Measurements from ENCODE around the gene NFE2L3. TPM values are rescaled to one million over a fixed set of nuclear protein-coding genes. Genes with fewer than 3 reads are reported as not detected.

The NFE2L3 gene
- 0.59 and 1.4 TPM in 2 replicates for total RNA-seq

DNA sequence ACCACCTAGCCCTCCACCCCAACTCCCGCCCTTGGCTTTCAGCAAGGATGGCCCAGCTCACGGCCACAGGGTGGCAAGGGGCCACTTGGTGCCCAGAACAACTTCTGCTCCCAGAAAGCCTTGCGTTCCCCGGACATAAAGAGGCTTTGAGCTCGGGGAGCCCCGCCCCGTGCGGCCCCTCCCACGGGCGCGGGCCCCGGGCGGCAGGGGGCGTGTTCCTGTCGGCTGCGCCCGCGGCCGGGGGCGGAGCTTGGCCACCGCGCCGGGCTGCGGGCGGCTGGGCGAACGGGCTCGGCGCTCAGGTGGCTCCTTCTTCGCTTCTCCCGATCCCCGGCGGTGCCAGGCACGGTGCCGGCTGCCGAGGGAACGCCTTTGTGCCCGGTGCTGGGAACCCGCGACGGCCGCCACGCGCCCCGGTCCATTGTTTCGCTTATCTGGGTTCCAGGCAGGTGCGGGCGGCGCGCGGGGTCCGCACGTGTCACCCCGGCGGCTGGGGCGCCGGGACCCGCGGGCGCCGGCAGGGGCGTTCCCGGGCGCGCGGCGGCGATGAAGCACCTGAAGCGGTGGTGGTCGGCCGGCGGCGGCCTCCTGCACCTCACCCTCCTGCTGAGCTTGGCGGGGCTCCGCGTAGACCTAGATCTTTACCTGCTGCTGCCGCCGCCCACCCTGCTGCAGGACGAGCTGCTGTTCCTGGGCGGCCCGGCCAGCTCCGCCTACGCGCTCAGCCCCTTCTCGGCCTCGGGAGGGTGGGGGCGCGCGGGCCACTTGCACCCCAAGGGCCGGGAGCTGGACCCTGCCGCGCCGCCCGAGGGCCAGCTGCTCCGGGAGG, at the start of gene NFE2L3:
Gene NFE2L3 (plus strand): TSS at position 246 of the 829 bp plus-strand sequence. CDS start 301 bp downstream, at position 547.
- Histone ChIP-seq H4K20me1 (ENCODE audit: insufficient read depth, low read length) (no peaks in the 10 kb centered on the region), H3K36me3 (ENCODE audit: insufficient read depth, low read length) (no peaks in the 10 kb centered on the region), H3K27ac (ENCODE audit: low read depth, low read length) (no peak within 1 kb of the TSS), H3K79me2 (ENCODE audit: insufficient read depth, low read length) (no peaks in the 10 kb centered on the region), H3K4me2 (ENCODE audit: insufficient read depth, low read length) (peak within 1 kb of the TSS; percentile 77), H3K9me3 (ENCODE audit: low read depth, low read length) (no peaks in the 10 kb centered on the region), H3K27me3 (ENCODE audit: insufficient read depth, low read length) (peaks cover 29% of the 10 kb centered on the region), H3K4me1 (ENCODE audit: insufficient read depth, low read length) (peaks cover 17% of the 10 kb centered on the region), H2AFZ (ENCODE audit: low read length) (peak within 1 kb of the TSS; percentile 86), H3K4me3 (ENCODE audit: insufficient read depth, low read length) (peak within 1 kb of the TSS; percentile 65)
- TF ChIP-seq, protein P1, sequence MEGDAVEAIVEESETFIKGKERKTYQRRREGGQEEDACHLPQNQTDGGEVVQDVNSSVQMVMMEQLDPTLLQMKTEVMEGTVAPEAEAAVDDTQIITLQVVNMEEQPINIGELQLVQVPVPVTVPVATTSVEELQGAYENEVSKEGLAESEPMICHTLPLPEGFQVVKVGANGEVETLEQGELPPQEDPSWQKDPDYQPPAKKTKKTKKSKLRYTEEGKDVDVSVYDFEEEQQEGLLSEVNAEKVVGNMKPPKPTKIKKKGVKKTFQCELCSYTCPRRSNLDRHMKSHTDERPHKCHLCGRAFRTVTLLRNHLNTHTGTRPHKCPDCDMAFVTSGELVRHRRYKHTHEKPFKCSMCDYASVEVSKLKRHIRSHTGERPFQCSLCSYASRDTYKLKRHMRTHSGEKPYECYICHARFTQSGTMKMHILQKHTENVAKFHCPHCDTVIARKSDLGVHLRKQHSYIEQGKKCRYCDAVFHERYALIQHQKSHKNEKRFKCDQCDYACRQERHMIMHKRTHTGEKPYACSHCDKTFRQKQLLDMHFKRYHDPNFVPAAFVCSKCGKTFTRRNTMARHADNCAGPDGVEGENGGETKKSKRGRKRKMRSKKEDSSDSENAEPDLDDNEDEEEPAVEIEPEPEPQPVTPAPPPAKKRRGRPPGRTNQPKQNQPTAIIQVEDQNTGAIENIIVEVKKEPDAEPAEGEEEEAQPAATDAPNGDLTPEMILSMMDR (IDR thresholded peaks at IDR 0.05; ENCODE audit: extremely low read depth, low read depth, low read length): no peak
- DNase-seq (ENCODE audit: insufficient read length, low spot score, missing footprints): peak; percentile 96

- H3K79me2 ChIP-seq (ENCODE audit: insufficient read depth, low read length): no peaks in the 10 kb centered on the region
- H3K4me1 ChIP-seq (ENCODE audit: insufficient read depth, low read length): peaks cover 5% of the 10 kb centered on the region
- no peak overlapping the region for H2AFZ ChIP-seq (ENCODE audit: low read length)
- no peak overlapping the region for H3K4me3 ChIP-seq (ENCODE audit: insufficient read depth, low read length)
- no peak overlapping the region for H3K27ac ChIP-seq (ENCODE audit: low read depth, low read length)
- DNase-seq (ENCODE audit: insufficient read length, low spot score, missing footprints): no peak
- no peaks in the 10 kb centered on the region for H3K36me3 ChIP-seq (ENCODE audit: insufficient read depth, low read length)
- TF ChIP-seq, protein P1 (IDR thresholded peaks at IDR 0.05; ENCODE audit: extremely low read depth, low read depth, low read length): no peak
- H3K9me3 ChIP-seq (ENCODE audit: low read depth, low read length): no peaks in the 10 kb centered on the region
- no peaks in the 10 kb centered on the region for H3K27me3 ChIP-seq (ENCODE audit: insufficient read depth, low read length)
- H3K4me2 ChIP-seq (ENCODE audit: insufficient read depth, low read length): no peak overlapping the region
- H4K20me1 ChIP-seq (ENCODE audit: insufficient read depth, low read length): no peaks in the 10 kb centered on the region
Measured at GRCh38 chr7:26103596-26103995, 48.4 kb upstream of the NFE2L3 start.

DNA sequence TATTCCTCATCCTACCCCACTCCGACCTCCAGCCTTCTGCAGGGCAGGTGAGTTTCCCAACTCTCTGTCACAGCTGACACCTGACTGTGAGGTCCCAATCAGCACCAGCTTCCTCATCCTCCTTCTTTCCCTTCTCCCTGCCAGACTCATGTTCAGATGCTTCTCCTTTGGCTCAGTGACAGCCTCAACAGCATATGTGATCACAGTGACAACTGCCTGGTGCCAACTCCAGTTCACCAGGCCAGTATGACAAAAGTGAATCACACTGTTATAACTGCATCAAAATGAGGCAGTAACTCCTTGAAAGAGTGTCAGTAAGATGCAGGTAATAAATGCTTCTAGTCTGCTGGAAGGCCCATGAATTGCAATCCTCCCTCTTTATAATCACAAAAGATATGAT, 46.8 kb upstream of the NFE2L3 start:
- Histone ChIP-seq H3K4me2 (ENCODE audit: insufficient read depth, low read length) (no peak overlapping the region), H3K9me3 (ENCODE audit: low read depth, low read length) (no peaks in the 10 kb centered on the region), H3K27me3 (ENCODE audit: insufficient read depth, low read length) (no peaks in the 10 kb centered on the region), H3K4me3 (ENCODE audit: insufficient read depth, low read length) (no peak overlapping the region), H3K27ac (ENCODE audit: low read depth, low read length) (no peak overlapping the region), H2AFZ (ENCODE audit: low read length) (no peak overlapping the region), H3K79me2 (ENCODE audit: insufficient read depth, low read length) (no peaks in the 10 kb centered on the region), H3K4me1 (ENCODE audit: insufficient read depth, low read length) (peaks cover 5% of the 10 kb centered on the region), H4K20me1 (ENCODE audit: insufficient read depth, low read length) (no peaks in the 10 kb centered on the region), H3K36me3 (ENCODE audit: insufficient read depth, low read length) (no peaks in the 10 kb centered on the region)
- DNase-seq (ENCODE audit: insufficient read length, low spot score, missing footprints): no peak
- TF ChIP-seq, protein P1 (IDR thresholded peaks at IDR 0.05; ENCODE audit: extremely low read depth, low read depth, low read length): no peak

DNA sequence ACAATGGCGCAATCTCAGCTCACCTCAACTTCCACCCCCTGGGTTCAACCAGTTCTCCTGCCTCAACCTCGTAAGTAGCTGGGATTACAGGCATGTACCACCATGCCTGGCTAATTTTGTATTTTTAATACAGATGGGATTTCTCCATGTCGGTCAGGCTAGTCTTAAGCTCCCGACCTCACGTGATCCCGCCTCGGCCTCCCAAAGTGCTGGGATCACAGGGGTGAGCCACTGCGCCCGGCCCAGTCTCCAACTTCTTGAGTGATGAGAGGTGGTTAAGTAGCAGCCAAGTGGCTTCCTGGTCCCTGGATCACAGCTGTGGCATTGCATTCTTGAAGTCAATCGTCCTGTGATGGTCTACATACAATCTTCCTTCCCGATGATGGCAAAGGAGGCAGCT, 46.1 kb upstream of the NFE2L3 start:
- H3K4me3 ChIP-seq (ENCODE audit: insufficient read depth, low read length): no peak overlapping the region
- H3K9me3 ChIP-seq (ENCODE audit: low read depth, low read length): no peaks in the 10 kb centered on the region
- no peaks in the 10 kb centered on the region for H4K20me1 ChIP-seq (ENCODE audit: insufficient read depth, low read length)
- no peak overlapping the region for H3K4me2 ChIP-seq (ENCODE audit: insufficient read depth, low read length)
- no peaks in the 10 kb centered on the region for H3K79me2 ChIP-seq (ENCODE audit: insufficient read depth, low read length)
- H3K27ac ChIP-seq (ENCODE audit: low read depth, low read length): no peak overlapping the region
- H3K27me3 ChIP-seq (ENCODE audit: insufficient read depth, low read length): no peaks in the 10 kb centered on the region
- H3K4me1 ChIP-seq (ENCODE audit: insufficient read depth, low read length): peaks cover 5% of the 10 kb centered on the region
- H3K36me3 ChIP-seq (ENCODE audit: insufficient read depth, low read length): no peaks in the 10 kb centered on the region
- DNase-seq (ENCODE audit: insufficient read length, low spot score, missing footprints): no peak
- no peak overlapping the region for H2AFZ ChIP-seq (ENCODE audit: low read length)
- TF ChIP-seq, protein P1 (IDR thresholded peaks at IDR 0.05; ENCODE audit: extremely low read depth, low read depth, low read length): no peak
